Neural cell (in vitro differentiated cells): Measurements from ENCODE around the gene ALB.

Source experiments
- EP300 ChIP-seq: fragments of 450-650 bp; conservative IDR thresholded peaks from 2 replicates; pipeline ENCODE4 v1.6.1; 2014; ENCODE audit warnings: antibody characterized with exemption, mild to moderate bottlenecking, moderate library complexity; ENCODE audit not compliant: poor library complexity, severe bottlenecking
- EZH2 ChIP-seq: fragments of 200-600, 300-800 bp; shearing (Covaris generic), sonication (generic); IDR thresholded peaks from 2 replicates; pipeline ENCODE4 v1.6.1; 2014; ENCODE audit warnings: antibody characterized with exemption, low read length, borderline replicate concordance, mild to moderate bottlenecking; ENCODE audit not compliant: insufficient read depth, poor library complexity, severe bottlenecking
- POLR2AphosphoS5 ChIP-seq: IDR thresholded peaks from 2 replicates; pipeline ENCODE4 v1.6.1; 2012
- TF ChIP-seq, protein P1 (sequence below): fragments of 450-650 bp; IDR thresholded peaks from 2 replicates; pipeline ENCODE4 v1.5.1; 2014; ENCODE audit warnings: antibody characterized with exemption, mild to moderate bottlenecking, moderate library complexity; ENCODE audit not compliant: poor library complexity, severe bottlenecking
- TF ChIP-seq, protein P2 (sequence below): IDR thresholded peaks from 2 replicates; pipeline ENCODE4 v1.6.1; 2012; ENCODE audit warnings: borderline replicate concordance

DNA sequence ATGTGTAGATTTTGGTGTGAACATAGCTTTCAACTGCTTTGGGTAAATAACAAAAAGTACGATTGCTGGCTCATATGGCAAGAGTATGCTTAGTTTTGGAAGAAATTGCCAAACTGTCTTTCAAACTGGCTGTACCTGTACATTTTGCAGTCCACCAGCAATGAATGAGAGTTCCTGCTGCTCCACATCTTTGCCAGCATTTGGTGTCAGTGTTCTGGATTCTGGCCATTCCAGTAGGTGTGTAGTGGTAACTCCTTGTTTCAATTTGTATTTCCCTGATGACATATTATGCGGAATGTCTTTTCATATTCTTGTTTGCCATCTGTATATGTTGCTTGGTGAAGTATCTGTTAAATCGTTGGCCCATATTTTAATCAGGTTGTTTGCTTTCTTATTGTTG, 20.6 kb upstream of the ALB start:
- TF ChIP-seq, protein P1, sequence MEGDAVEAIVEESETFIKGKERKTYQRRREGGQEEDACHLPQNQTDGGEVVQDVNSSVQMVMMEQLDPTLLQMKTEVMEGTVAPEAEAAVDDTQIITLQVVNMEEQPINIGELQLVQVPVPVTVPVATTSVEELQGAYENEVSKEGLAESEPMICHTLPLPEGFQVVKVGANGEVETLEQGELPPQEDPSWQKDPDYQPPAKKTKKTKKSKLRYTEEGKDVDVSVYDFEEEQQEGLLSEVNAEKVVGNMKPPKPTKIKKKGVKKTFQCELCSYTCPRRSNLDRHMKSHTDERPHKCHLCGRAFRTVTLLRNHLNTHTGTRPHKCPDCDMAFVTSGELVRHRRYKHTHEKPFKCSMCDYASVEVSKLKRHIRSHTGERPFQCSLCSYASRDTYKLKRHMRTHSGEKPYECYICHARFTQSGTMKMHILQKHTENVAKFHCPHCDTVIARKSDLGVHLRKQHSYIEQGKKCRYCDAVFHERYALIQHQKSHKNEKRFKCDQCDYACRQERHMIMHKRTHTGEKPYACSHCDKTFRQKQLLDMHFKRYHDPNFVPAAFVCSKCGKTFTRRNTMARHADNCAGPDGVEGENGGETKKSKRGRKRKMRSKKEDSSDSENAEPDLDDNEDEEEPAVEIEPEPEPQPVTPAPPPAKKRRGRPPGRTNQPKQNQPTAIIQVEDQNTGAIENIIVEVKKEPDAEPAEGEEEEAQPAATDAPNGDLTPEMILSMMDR, result no peak
- TF ChIP-seq POLR2AphosphoS5 (no peak), EZH2 (no peak), EP300 (no peak)
- TF ChIP-seq, protein P2, sequence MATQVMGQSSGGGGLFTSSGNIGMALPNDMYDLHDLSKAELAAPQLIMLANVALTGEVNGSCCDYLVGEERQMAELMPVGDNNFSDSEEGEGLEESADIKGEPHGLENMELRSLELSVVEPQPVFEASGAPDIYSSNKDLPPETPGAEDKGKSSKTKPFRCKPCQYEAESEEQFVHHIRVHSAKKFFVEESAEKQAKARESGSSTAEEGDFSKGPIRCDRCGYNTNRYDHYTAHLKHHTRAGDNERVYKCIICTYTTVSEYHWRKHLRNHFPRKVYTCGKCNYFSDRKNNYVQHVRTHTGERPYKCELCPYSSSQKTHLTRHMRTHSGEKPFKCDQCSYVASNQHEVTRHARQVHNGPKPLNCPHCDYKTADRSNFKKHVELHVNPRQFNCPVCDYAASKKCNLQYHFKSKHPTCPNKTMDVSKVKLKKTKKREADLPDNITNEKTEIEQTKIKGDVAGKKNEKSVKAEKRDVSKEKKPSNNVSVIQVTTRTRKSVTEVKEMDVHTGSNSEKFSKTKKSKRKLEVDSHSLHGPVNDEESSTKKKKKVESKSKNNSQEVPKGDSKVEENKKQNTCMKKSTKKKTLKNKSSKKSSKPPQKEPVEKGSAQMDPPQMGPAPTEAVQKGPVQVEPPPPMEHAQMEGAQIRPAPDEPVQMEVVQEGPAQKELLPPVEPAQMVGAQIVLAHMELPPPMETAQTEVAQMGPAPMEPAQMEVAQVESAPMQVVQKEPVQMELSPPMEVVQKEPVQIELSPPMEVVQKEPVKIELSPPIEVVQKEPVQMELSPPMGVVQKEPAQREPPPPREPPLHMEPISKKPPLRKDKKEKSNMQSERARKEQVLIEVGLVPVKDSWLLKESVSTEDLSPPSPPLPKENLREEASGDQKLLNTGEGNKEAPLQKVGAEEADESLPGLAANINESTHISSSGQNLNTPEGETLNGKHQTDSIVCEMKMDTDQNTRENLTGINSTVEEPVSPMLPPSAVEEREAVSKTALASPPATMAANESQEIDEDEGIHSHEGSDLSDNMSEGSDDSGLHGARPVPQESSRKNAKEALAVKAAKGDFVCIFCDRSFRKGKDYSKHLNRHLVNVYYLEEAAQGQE, result no peak
